Activated CD8-positive, alpha-beta T cell treated with anti-CD3 and anti-CD28 coated beads for 36 hours (primary cell): ENCODE results near the gene EPS8L1. TPM values are rescaled to one million over a fixed set of nuclear protein-coding genes. Genes with fewer than 3 reads are reported as not detected.
A peak's percentile ranks its signal among the peaks of the same experiment; 100 is the strongest.

Experiments
- ATAC-seq: fragments of 200-7000 bp; cut with Tn5 transposase; one replicate; pipeline ENCODE4 v1.10.0; 2021; ENCODE audit warnings: mild to moderate bottlenecking, moderate library complexity
- CTCF ChIA-PET: fragments of 350-600 bp; sonication (Branson Sonifier 250); formaldehyde crosslinking; loops from one replicate; lab custom pipeline; 2021; ENCODE audit warnings: antibody characterized with exemption; lab: Charles Lee
- POLR2A ChIA-PET: fragments of 350-600 bp; sonication (Branson Sonifier 250); formaldehyde crosslinking; loops from one replicate; lab custom pipeline; 2021; ENCODE audit warnings: antibody characterized with exemption; lab: Charles Lee
- DNase-seq: peaks from one replicate; pipeline ENCODE4 v3.0.0-alpha.2; 2020
- H3K27ac Mint-ChIP-seq: one replicate; pipeline ENCODE4 v1.8.0; 2021; ENCODE audit warnings: mild to moderate bottlenecking, mixed read lengths
- H3K27me3 Mint-ChIP-seq: one replicate; pipeline ENCODE4 v1.8.0; 2021; ENCODE audit warnings: mixed read lengths
- H3K36me3 Mint-ChIP-seq: one replicate; pipeline ENCODE4 v1.8.0; 2021; ENCODE audit warnings: low read depth, mixed read lengths
- H3K4me1 Mint-ChIP-seq: one replicate; pipeline ENCODE4 v1.8.0; 2021; ENCODE audit warnings: low read depth, mixed read lengths
- H3K4me3 Mint-ChIP-seq: one replicate; pipeline ENCODE4 v1.8.0; 2021; ENCODE audit warnings: mild to moderate bottlenecking, moderate library complexity, mixed read lengths
- H3K9me3 Mint-ChIP-seq: one replicate; pipeline ENCODE4 v1.8.0; 2021; ENCODE audit warnings: mixed read lengths
- intact Hi-C: fragments of 100-400 bp; cut with micrococcal nuclease; formaldehyde crosslinking; loops from one replicate; pipeline ENCODE4 v1.10.0; 2022
- total RNA-seq, 2 experiments: library from RNA; stranded (reverse); gene quantifications; one replicate each; pipeline ENCODE4 v1.2.3, GENCODE V29; 2021
- TF ChIP-seq, protein P1 (sequence below): fragments of 200-600 bp; IDR thresholded peaks from one replicate; pipeline ENCODE4 v1.8.0; 2022; ENCODE audit warnings: antibody characterized with exemption, mild to moderate bottlenecking

EPS8L1 gene
- total RNA-seq, 2 experiments from 2014 or later: 2.8 to 3.2 TPM

DNA sequence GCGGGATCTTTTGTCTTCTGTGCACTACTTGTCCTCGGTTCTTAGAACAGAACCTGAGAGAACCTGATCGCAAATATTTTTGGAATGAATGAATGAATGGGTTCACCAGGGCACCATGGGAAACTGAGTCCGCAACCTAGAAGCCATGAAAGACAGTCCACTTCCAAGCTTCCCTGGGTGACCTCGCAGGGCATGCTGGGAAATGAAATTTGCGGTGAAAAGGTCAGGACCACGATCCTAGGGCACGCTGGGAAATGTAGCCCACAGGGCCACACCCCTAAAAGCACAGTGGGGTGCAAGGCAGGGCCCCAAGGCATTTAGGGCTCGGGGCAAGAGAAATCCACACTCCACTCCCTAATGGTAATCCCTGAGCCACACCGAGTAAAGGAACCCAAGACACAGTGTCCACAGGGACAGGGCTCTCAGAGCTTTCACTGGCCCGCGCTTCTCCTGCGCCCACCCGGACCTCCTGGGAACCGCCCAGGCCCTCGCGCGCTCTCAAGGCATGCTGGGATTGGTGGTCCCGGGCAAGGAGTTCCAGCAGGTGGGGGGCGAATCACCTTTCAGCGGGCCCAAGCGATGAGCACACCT is 42.8 kb downstream of the EPS8L1 start:
- Mint-ChIP-seq H3K27ac (peak overlapping the region; percentile 93), H3K27me3 (peaks cover 3% of the 10 kb centered on the region), H3K4me3 (peak overlapping the region; percentile 89), H3K9me3 (no peaks in the 10 kb centered on the region), H3K4me1 (peaks cover 24% of the 10 kb centered on the region), H3K36me3 (peaks cover 6% of the 10 kb centered on the region)
- DNase-seq: peak; percentile 50
- intact Hi-C loops: no loop called here
- TF ChIP-seq, protein P1, sequence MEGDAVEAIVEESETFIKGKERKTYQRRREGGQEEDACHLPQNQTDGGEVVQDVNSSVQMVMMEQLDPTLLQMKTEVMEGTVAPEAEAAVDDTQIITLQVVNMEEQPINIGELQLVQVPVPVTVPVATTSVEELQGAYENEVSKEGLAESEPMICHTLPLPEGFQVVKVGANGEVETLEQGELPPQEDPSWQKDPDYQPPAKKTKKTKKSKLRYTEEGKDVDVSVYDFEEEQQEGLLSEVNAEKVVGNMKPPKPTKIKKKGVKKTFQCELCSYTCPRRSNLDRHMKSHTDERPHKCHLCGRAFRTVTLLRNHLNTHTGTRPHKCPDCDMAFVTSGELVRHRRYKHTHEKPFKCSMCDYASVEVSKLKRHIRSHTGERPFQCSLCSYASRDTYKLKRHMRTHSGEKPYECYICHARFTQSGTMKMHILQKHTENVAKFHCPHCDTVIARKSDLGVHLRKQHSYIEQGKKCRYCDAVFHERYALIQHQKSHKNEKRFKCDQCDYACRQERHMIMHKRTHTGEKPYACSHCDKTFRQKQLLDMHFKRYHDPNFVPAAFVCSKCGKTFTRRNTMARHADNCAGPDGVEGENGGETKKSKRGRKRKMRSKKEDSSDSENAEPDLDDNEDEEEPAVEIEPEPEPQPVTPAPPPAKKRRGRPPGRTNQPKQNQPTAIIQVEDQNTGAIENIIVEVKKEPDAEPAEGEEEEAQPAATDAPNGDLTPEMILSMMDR: no peak
- ChIA-PET CTCF (interaction anchor here (1.0 to 1.7 kb wide), 5 partner anchors 14 to 385 kb away, joined by 3 to 5 read pairs (median 3); no protein-coding TSS in a partner anchor), POLR2A (interaction anchor here (0.9 kb wide), 1 partner anchor 34 kb away, joined by 4 read pairs; no protein-coding TSS in a partner anchor)
- ATAC-seq: no peak

DNA sequence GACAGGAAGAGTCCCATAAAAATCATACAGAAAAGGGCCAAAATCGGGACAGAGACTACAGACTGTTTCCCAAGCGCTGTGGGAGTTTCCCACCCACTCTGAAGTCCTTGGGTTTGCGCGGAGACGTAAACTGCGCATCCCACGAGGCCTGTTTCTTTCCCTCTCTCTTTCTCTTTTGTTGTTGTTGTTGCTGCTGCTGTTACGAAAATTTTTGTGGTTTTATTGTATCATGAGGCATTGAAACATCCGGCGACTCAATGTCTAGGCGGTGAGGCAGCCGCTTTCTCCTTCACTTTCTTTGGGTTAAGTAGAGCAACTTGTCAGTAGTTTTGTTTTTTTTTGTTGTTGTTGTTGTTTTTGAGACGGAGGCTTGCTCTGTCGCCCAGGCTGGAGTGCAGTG is 43.4 kb downstream of the EPS8L1 start:
- Mint-ChIP-seq H3K4me3 (peak overlapping the region; percentile 89), H3K4me1 (peaks cover 24% of the 10 kb centered on the region), H3K36me3 (peaks cover 6% of the 10 kb centered on the region), H3K27me3 (peaks cover 7% of the 10 kb centered on the region), H3K9me3 (no peaks in the 10 kb centered on the region), H3K27ac (peak overlapping the region; percentile 93)
- ATAC-seq (no peak), DNase-seq (peak; percentile 28)
- intact Hi-C loops: no loop called here
- TF ChIP-seq, protein P1: no peak
- CTCF ChIA-PET: interaction anchor here (1.2 to 1.3 kb wide), 2 partner anchors 22 to 41 kb away, joined by 3 read pairs; no protein-coding TSS in a partner anchor
- POLR2A ChIA-PET: interaction anchor here (0.7 kb wide), 1 partner anchor 1540 kb away, joined by 4 read pairs; no protein-coding TSS in a partner anchor

GRCh38 chr19:55131421-55131820 is 55.8 kb downstream of the EPS8L1 start:
- DNase-seq: no peak
- no peak overlapping the region for H3K4me3 Mint-ChIP-seq
- TF ChIP-seq, protein P1: no peak
- ATAC-seq: no peak
- no peaks in the 10 kb centered on the region for H3K9me3 Mint-ChIP-seq
- H3K36me3 Mint-ChIP-seq: no peaks in the 10 kb centered on the region
- peaks cover 35% of the 10 kb centered on the region for H3K27me3 Mint-ChIP-seq
- H3K4me1 Mint-ChIP-seq: no peaks in the 10 kb centered on the region
- ChIA-PET CTCF (no interaction called here), POLR2A (no interaction called here)
- intact Hi-C loops: no loop called here
- H3K27ac Mint-ChIP-seq: no peak overlapping the region

DNA sequence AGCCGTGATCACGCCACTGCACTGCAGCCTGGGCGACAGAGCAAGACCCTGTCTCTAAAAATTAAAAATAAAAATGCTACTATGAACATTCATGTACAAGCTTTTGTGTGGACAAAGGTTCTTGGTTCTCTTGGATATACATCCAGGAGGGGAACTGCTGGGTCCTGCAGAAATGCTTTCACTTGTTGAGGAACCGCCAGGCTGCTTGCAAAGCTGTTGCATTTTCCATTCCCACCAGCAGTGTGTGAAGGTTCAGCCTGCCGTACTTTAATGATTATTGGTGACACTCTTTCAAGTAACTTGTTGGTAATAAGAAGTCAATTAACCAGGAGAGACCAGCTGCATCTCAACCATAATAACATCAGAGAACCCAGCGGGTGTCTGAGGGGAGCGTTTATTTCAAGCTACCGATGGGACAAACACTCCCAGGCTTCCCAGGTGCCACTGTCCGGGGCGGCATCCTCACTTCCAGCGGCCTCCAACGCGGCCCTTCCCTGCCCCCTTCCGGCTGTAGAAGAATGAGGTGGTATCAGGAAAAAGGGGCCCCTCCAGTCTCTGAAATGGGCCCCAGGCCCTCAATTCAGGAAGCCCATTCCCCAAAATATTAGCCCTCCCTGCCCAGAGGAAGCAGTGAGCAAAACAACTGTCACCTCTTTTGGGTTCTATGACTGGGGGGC is 56.9 kb downstream of the EPS8L1 start:
- DNase-seq: no peak

More for the DNA sequence above, 56.9 kb downstream of the EPS8L1 start:
- ChIA-PET POLR2A (no interaction called here), CTCF (interaction anchor here (0.9 to 1.5 kb wide), 5 partner anchors 8 to 252 kb away, joined by 3 to 9 read pairs (median 4); partner anchors contain the start of gene PPP1R12C)
- ATAC-seq: no peak
- TF ChIP-seq, protein P1: peak; percentile 29
- Mint-ChIP-seq H3K4me3 (no peak overlapping the region), H3K27ac (no peak overlapping the region), H3K36me3 (no peaks in the 10 kb centered on the region), H3K4me1 (no peaks in the 10 kb centered on the region), H3K27me3 (peaks cover 29% of the 10 kb centered on the region), H3K9me3 (no peaks in the 10 kb centered on the region)
- intact Hi-C loops: no loop called here
